HepG2 (cell line): ENCODE results near the gene HLA-F. TPM values are rescaled to one million over a fixed set of nuclear protein-coding genes. Genes with fewer than 3 reads are reported as not detected.

Experiments used
- MATR3 ChIP-seq: sonication (generic); formaldehyde crosslinking; IDR thresholded peaks from 2 replicates; pipeline ENCODE4 v1.4.0; 2020; ENCODE audit warnings: missing genetic modification reagents
- PLSCR1 ChIP-seq: sonication (generic); formaldehyde crosslinking; IDR thresholded peaks from 2 replicates; pipeline ENCODE4 v1.5.0; 2020; ENCODE audit warnings: missing genetic modification reagents, mild to moderate bottlenecking, borderline replicate concordance
- SMAD9 ChIP-seq: sonication (generic); formaldehyde crosslinking; IDR thresholded peaks from 2 replicates; pipeline ENCODE4 v1.5.1; 2020; ENCODE audit warnings: mild to moderate bottlenecking, missing genetic modification reagents
- USF2 ChIP-seq, 2 experiments: sonication (generic) in 1 of 2; formaldehyde crosslinking in 1 of 2; IDR thresholded peaks; 2 replicates each; pipeline versions ENCODE4 v1.5.1 to v1.6.1; 2011 to 2020; ENCODE audit warnings: borderline replicate concordance in 1 of 2, low read depth in 1 of 2, low read length in 1 of 2, mild to moderate bottlenecking in 1 of 2, missing genetic modification reagents in 1 of 2, moderate library complexity in 1 of 2
- XBP1 ChIP-seq: sonication (generic); formaldehyde crosslinking; IDR thresholded peaks from 2 replicates; pipeline ENCODE4 v1.5.0; 2020; ENCODE audit warnings: missing genetic modification reagents
- ZBTB43 ChIP-seq: sonication (generic); formaldehyde crosslinking; conservative IDR thresholded peaks from 2 replicates; pipeline ENCODE4 v1.4.0; 2020; ENCODE audit warnings: missing genetic modification reagents
- ZFP62 ChIP-seq: sonication (generic); formaldehyde crosslinking; IDR thresholded peaks from 2 replicates; pipeline ENCODE4 v1.4.0; 2020; ENCODE audit warnings: missing genetic modification reagents
- ZNF496 ChIP-seq: sonication (generic); formaldehyde crosslinking; IDR thresholded peaks from 2 replicates; pipeline ENCODE4 v1.8.1; 2023; ENCODE audit warnings: mild to moderate bottlenecking, moderate library complexity, missing genetic modification reagents; ENCODE audit not compliant: insufficient replicate concordance
- ZNF781 ChIP-seq: sonication (generic); formaldehyde crosslinking; IDR thresholded peaks from 2 replicates; pipeline ENCODE4 v1.5.1; 2020; ENCODE audit warnings: borderline replicate concordance, mild to moderate bottlenecking, missing genetic modification reagents; ENCODE audit errors: not compliant biosample characterization
- ZNF891 ChIP-seq: sonication (generic); formaldehyde crosslinking; IDR thresholded peaks from 2 replicates; pipeline ENCODE4 v1.5.0; 2020; ENCODE audit warnings: mild to moderate bottlenecking, missing genetic modification reagents
- ZXDC ChIP-seq: sonication (generic); formaldehyde crosslinking; IDR thresholded peaks from 2 replicates; pipeline ENCODE4 v1.5.0; 2020; ENCODE audit warnings: mild to moderate bottlenecking, missing genetic modification reagents
- polyA plus RNA-seq, 8 experiments: library from polyadenylated mRNA; depleted of rRNA in 3 of 8; stranded (reverse) in 7 of 8; unstranded in 1 of 8; fragments of >200 nt; fragmentation: Illumina TruSeq in 4 of 8; extraction: Trizol in 4 of 8; gene quantifications; 2 replicates each; pipeline versions ENCODE4 v1.2.1 to v1.2.3, GENCODE V29; 2011 to 2016; ENCODE audit warnings: low read depth in 4 of 8, missing spikeins in 1 of 8, mixed read lengths in 1 of 8; ENCODE audit not compliant: insufficient read depth in 1 of 8
- total RNA-seq, 5 experiments: library from RNA; depleted of rRNA; stranded (reverse); fragments of >200 nt; fragmentation: Illumina TruSeq; extraction: Trizol; gene quantifications; 2 replicates each; pipeline ENCODE4 v1.2.3, GENCODE V29; 2016; ENCODE audit warnings: low read depth in 1 of 5

The HLA-F gene
- total and polyA plus RNA-seq, 2 of the 13 experiments (the other 11 are each of a cell fraction or from before 2014, with no cell fraction given) = 6.0 to 6.1 TPM

- TF ChIP-seq ZNF496 (CRISPR knock-in tag) (no peak), PLSCR1 (no peak), ZXDC (no peak), ZFP62 (CRISPR knock-in tag) (no peak), ZNF891 (CRISPR knock-in tag) (no peak), XBP1 (CRISPR knock-in tag) (no peak), USF2 (IDR thresholded peaks at IDR 0.05; ENCODE audit: low read depth, low read length) (no peak), USF2 (CRISPR knock-in tag; IDR thresholded peaks at IDR 0.05; ENCODE audit: borderline replicate concordance) (no peak), ZBTB43 (CRISPR knock-in tag) (no peak), SMAD9 (CRISPR knock-in tag) (no peak), MATR3 (CRISPR knock-in tag) (no peak), ZNF781 (CRISPR knock-in tag) (no peak)
Measured at GRCh38 chr6:29731281-29731680, 8.0 kb downstream of the HLA-F start (continued).
